HG02623 (cell line): ENCODE results near the gene ZNF830.
"Not testable (repeated sequence)": the region's sequence is repeated elsewhere in the genome, so short reads cannot be mapped to it uniquely, and the experiment has no call there.

Source experiments
- ATAC-seq: cut with Tn5 transposase; IDR thresholded peaks from one replicate; pipeline ENCODE4 v1.9.1; 2021; ENCODE audit warnings: moderate library complexity; ENCODE audit not compliant: unreplicated experiment

The ZNF830 gene

GRCh38 chr17:34990921-34991365 lies 29.6 kb downstream of the ZNF830 start:
- no peak for ATAC-seq

GRCh38 chr17:34991606-34992005 lies 30.3 kb downstream of the ZNF830 start:
- no peak for ATAC-seq

GRCh38 chr17:34993031-34993430 lies 31.7 kb downstream of the ZNF830 start:
- no peak for ATAC-seq

GRCh38 chr17:34996422-34997285 lies 35.3 kb downstream of the ZNF830 start:
- no peak for ATAC-seq

- ATAC-seq: no peak
Measured at GRCh38 chr17:34997355-34997862, 36.1 kb downstream of the ZNF830 start.

- peak; percentile 53 for ATAC-seq
Measured at GRCh38 chr17:34998205-34998604, 36.9 kb downstream of the ZNF830 start.

- no peak for ATAC-seq
Measured at GRCh38 chr17:34999456-34999855, 38.1 kb downstream of the ZNF830 start.

GRCh38 chr17:35000965-35001364 lies 39.6 kb downstream of the ZNF830 start:
- ATAC-seq: not testable (repeated sequence)

GRCh38 chr17:35001549-35001948 lies 40.2 kb downstream of the ZNF830 start:
- ATAC-seq: no peak

GRCh38 chr17:35002876-35003551 lies 41.7 kb downstream of the ZNF830 start:
- ATAC-seq: no peak

GRCh38 chr17:35003778-35004177 lies 42.4 kb downstream of the ZNF830 start:
- no peak for ATAC-seq

GRCh38 chr17:35006345-35006744 lies 45.0 kb downstream of the ZNF830 start:
- no peak for ATAC-seq

GRCh38 chr17:35006961-35007360 lies 45.6 kb downstream of the ZNF830 start:
- ATAC-seq: no peak

- ATAC-seq: no peak
Measured at GRCh38 chr17:35010093-35010492, 48.8 kb downstream of the ZNF830 start.

- no peak for ATAC-seq
Measured at GRCh38 chr17:35011671-35012216, 50.4 kb downstream of the ZNF830 start.
